RPMI8226 (cell line): ENCODE results near the gene MAP3K15.

Source experiments
- DNase-seq: peaks from one replicate; pipeline ENCODE4 v3.0.0-alpha.2; 2015

Gene MAP3K15

GRCh38 chrX:19342331-19342906, 172.9 kb downstream of the MAP3K15 start:
- DNase-seq: peak; percentile 46

DNA sequence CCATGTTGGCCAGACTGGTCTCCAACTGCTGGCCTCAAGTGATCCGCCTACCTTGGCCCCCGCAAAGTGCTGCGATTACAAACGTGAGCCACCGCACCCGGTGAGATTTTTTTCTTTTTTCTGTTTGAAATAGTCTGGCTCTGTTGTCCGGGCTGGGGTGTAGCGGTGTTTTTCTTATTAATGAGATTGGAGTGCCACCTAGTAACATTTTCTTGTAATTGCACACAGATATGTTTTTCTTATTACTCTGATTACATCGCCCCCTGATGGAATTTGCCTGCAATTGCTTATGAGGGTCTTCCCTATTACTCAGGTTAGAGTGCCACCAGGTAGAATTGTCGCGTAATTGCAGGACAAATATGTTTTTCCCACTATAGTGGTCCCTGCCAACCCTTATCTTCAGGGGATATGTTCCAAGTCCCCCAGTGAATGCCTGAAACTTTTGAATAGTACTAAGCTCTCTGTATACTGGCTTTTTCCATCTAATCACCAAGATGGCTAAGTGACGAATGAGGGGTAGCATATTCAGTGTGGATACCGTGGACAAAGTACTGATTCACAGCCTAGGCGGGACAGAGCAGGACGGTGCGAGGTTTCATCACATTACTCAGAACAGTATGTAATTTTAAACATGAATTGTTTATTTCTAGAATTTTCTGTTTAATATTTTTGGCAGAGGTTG, 180.2 kb downstream of the MAP3K15 start:
- peak; percentile 67 for DNase-seq

- no peak for DNase-seq
Measured at GRCh38 chrX:19332983-19333382, 182.3 kb downstream of the MAP3K15 start.

GRCh38 chrX:19331831-19332230, 183.5 kb downstream of the MAP3K15 start:
- no peak for DNase-seq

GRCh38 chrX:19326567-19326966, 188.7 kb downstream of the MAP3K15 start:
- no peak for DNase-seq
